ENCODE measurements around the gene LDLRAP1. TPM values are rescaled to one million over a fixed set of nuclear protein-coding genes. Genes with fewer than 3 reads are reported as not detected.

The LDLRAP1 gene
- total RNA-seq, 1 experiment from 2014 or later = 16.3 TPM

GRCh38 chr1:25610822-25611630 is 67.6 kb downstream of the LDLRAP1 start:
- H3K36me3 Mint-ChIP-seq = no peaks in the 10 kb centered on the region
- ATAC-seq (no peak), DNase-seq (ENCODE audit: low spot score) (no peak)
- no peaks in the 10 kb centered on the region for H3K9me3 Mint-ChIP-seq
- H3K27ac Mint-ChIP-seq = no peak overlapping the region
- peaks cover 9% of the 10 kb centered on the region for H3K4me1 Mint-ChIP-seq
- ChIA-PET POLR2A (interaction anchor here (0.6 kb wide), 1 partner anchor 187 kb away, joined by 3 read pairs; no protein-coding TSS in a partner anchor), CTCF (interaction anchor here (0.7 to 3.5 kb wide), 2 partner anchors 38 to 39 kb away, joined by 3 to 38 read pairs; no protein-coding TSS in a partner anchor)
- no peak overlapping the region for H3K4me3 Mint-ChIP-seq
- peaks cover 24% of the 10 kb centered on the region for H3K27me3 Mint-ChIP-seq (ENCODE audit: low read depth)
- TF ChIP-seq, protein P1, sequence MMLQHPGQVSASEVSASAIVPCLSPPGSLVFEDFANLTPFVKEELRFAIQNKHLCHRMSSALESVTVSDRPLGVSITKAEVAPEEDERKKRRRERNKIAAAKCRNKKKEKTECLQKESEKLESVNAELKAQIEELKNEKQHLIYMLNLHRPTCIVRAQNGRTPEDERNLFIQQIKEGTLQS (CRISPR knock-in tag; conservative IDR thresholded peaks at IDR 0.05) = no peak
- TF ChIP-seq, protein P2, sequence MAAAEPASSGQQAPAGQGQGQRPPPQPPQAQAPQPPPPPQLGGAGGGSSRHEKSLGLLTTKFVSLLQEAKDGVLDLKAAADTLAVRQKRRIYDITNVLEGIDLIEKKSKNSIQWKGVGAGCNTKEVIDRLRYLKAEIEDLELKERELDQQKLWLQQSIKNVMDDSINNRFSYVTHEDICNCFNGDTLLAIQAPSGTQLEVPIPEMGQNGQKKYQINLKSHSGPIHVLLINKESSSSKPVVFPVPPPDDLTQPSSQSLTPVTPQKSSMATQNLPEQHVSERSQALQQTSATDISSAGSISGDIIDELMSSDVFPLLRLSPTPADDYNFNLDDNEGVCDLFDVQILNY (CRISPR knock-in tag; IDR thresholded peaks at IDR 0.05) = no peak
- TF ChIP-seq IRF2 (CRISPR knock-in tag; IDR thresholded peaks at IDR 0.05; ENCODE audit: borderline replicate concordance, low read depth) (no peak), MXD4 (CRISPR knock-in tag; IDR thresholded peaks at IDR 0.05; ENCODE audit: borderline replicate concordance) (no peak), EMX1 (CRISPR knock-in tag; IDR thresholded peaks at IDR 0.05) (no peak), NFE2L1 (CRISPR knock-in tag; IDR thresholded peaks at IDR 0.05) (no peak), FOXP1 (CRISPR knock-in tag; IDR thresholded peaks at IDR 0.05; ENCODE audit: borderline replicate concordance) (no peak), NFYB (CRISPR knock-in tag; conservative IDR thresholded peaks at IDR 0.05; ENCODE audit: low read depth) (no peak), CREM (CRISPR knock-in tag; IDR thresholded peaks at IDR 0.05) (no peak), MAX (CRISPR knock-in tag; IDR thresholded peaks at IDR 0.05) (no peak), SMAD4 (CRISPR knock-in tag; IDR thresholded peaks at IDR 0.05) (no peak), ZNF416 (CRISPR knock-in tag; IDR thresholded peaks at IDR 0.05) (no peak), MYBL2 (CRISPR knock-in tag; IDR thresholded peaks at IDR 0.05) (no peak), FOXP4 (CRISPR knock-in tag; IDR thresholded peaks at IDR 0.05) (no peak), ESRRA (CRISPR knock-in tag; IDR thresholded peaks at IDR 0.05; ENCODE audit: borderline replicate concordance) (no peak), IRF1 (CRISPR knock-in tag; IDR thresholded peaks at IDR 0.05) (no peak), ZNF219 (CRISPR knock-in tag; IDR thresholded peaks at IDR 0.05; ENCODE audit: borderline replicate concordance) (no peak), ATF6 (CRISPR knock-in tag; IDR thresholded peaks at IDR 0.05) (no peak)
- TF ChIP-seq, protein P3, sequence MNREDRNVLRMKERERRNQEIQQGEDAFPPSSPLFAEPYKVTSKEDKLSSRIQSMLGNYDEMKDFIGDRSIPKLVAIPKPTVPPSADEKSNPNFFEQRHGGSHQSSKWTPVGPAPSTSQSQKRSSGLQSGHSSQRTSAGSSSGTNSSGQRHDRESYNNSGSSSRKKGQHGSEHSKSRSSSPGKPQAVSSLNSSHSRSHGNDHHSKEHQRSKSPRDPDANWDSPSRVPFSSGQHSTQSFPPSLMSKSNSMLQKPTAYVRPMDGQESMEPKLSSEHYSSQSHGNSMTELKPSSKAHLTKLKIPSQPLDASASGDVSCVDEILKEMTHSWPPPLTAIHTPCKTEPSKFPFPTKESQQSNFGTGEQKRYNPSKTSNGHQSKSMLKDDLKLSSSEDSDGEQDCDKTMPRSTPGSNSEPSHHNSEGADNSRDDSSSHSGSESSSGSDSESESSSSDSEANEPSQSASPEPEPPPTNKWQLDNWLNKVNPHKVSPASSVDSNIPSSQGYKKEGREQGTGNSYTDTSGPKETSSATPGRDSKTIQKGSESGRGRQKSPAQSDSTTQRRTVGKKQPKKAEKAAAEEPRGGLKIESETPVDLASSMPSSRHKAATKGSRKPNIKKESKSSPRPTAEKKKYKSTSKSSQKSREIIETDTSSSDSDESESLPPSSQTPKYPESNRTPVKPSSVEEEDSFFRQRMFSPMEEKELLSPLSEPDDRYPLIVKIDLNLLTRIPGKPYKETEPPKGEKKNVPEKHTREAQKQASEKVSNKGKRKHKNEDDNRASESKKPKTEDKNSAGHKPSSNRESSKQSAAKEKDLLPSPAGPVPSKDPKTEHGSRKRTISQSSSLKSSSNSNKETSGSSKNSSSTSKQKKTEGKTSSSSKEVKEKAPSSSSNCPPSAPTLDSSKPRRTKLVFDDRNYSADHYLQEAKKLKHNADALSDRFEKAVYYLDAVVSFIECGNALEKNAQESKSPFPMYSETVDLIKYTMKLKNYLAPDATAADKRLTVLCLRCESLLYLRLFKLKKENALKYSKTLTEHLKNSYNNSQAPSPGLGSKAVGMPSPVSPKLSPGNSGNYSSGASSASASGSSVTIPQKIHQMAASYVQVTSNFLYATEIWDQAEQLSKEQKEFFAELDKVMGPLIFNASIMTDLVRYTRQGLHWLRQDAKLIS (CRISPR knock-in tag; IDR thresholded peaks at IDR 0.05; ENCODE audit: borderline replicate concordance) = no peak

Measured in WTC11 (cell line).